CD14-positive monocyte (primary cell): ENCODE measurements around the gene PTGR1. TPM values are rescaled to one million over a fixed set of nuclear protein-coding genes. Genes with fewer than 3 reads are reported as not detected.

Source experiments
- DNase-seq, 3 donors: peaks; one replicate each; pipeline ENCODE4 v3.0.0-alpha.2; 2011 to 2022
- H2AFZ ChIP-seq: 2 replicates; pipeline ENCODE4 v1.6.0; 2012; ENCODE audit warnings: mild to moderate bottlenecking, low read depth, low read length, inconsistent platforms; ENCODE audit not compliant: insufficient read depth, poor library complexity, severe bottlenecking
- H3K27ac ChIP-seq, 2 donors: 1 replicate in 1 of 2; 2 replicates in 1 of 2; pipeline ENCODE4 v1.5.1; 2012 to 2013; ENCODE audit warnings: low read length in 2 of 2, control low read depth in 1 of 2, inconsistent platforms in 1 of 2, low read depth in 1 of 2, mild to moderate bottlenecking in 1 of 2
- H3K27me3 ChIP-seq, 2 donors: one replicate each; pipeline versions ENCODE4 v1.6.0 to v1.6.1; 2011 to 2013; ENCODE audit warnings: low read length in 2 of 2; ENCODE audit not compliant: control insufficient read depth in 2 of 2, insufficient read depth in 2 of 2
- H3K36me3 ChIP-seq, 2 donors: replicated peaks in 1 of 2; 1 replicate in 1 of 2; 2 replicates in 1 of 2; pipeline versions ENCODE4 v1.5.1 to v1.6.1; 2012 to 2013; ENCODE audit warnings: low read length in 2 of 2, control low read depth in 1 of 2, inconsistent platforms in 1 of 2, mild to moderate bottlenecking in 1 of 2; ENCODE audit not compliant: insufficient read depth in 2 of 2, control insufficient read depth in 1 of 2
- H3K4me1 ChIP-seq, 2 donors: 1 replicate in 1 of 2; 2 replicates in 1 of 2; pipeline versions ENCODE4 v1.5.1 to v1.6.1; 2012 to 2013; ENCODE audit warnings: low read length in 2 of 2, control low read depth in 1 of 2, inconsistent platforms in 1 of 2, mild to moderate bottlenecking in 1 of 2, moderate library complexity in 1 of 2; ENCODE audit not compliant: insufficient read depth in 2 of 2, control insufficient read depth in 1 of 2
- H3K4me2 ChIP-seq: replicated peaks from 2 replicates; pipeline ENCODE3; 2012; ENCODE audit warnings: low read length, moderate library complexity, mild to moderate bottlenecking; ENCODE audit not compliant: poor library complexity, severe bottlenecking; ENCODE audit errors: extremely low read depth
- H3K4me3 ChIP-seq, 3 experiments: fragments of 200-600 bp in 1 of 3; sonication (generic) in 1 of 3; replicated peaks in 1 of 3; 1 replicate in 2 of 3; 2 replicates in 1 of 3; pipeline ENCODE4 v1.5.1; 2011 to 2013; ENCODE audit warnings: low read length in 3 of 3, mild to moderate bottlenecking in 3 of 3, control low read depth in 2 of 3, low read depth in 2 of 3, inconsistent platforms in 1 of 3, moderate library complexity in 1 of 3
- H3K79me2 ChIP-seq: 2 replicates; pipeline ENCODE4 v1.6.0; 2012; ENCODE audit warnings: mild to moderate bottlenecking, control low read depth, inconsistent platforms, low read length, moderate library complexity; ENCODE audit not compliant: insufficient read depth
- H3K9ac ChIP-seq: 2 replicates; pipeline ENCODE4 v1.6.0; 2017; ENCODE audit warnings: low read length, mild to moderate bottlenecking; ENCODE audit not compliant: insufficient read depth, poor library complexity, severe bottlenecking
- H3K9me3 ChIP-seq, 2 donors: replicated peaks in 1 of 2; 1 replicate in 1 of 2; 2 replicates in 1 of 2; pipeline versions ENCODE4 v1.5.1 to v1.6.1; 2012 to 2013; ENCODE audit warnings: low read length in 2 of 2, control low read depth in 1 of 2; ENCODE audit not compliant: control insufficient read depth in 1 of 2, insufficient read depth in 1 of 2
- H4K20me1 ChIP-seq: 2 replicates; pipeline ENCODE4 v1.6.0; 2012; ENCODE audit warnings: mild to moderate bottlenecking, low read length, control low read depth, moderate library complexity; ENCODE audit not compliant: insufficient read depth
- H3K27ac Mint-ChIP-seq, 7 donors: one replicate each; pipeline ENCODE4 v1.8.0; 2020; ENCODE audit warnings: mild to moderate bottlenecking in 7 of 7, mixed read lengths in 7 of 7, moderate library complexity in 6 of 7, inconsistent platforms in 2 of 7
- H3K27me3 Mint-ChIP-seq, 3 donors: one replicate each; pipeline ENCODE4 v1.8.0; 2021 to 2022; ENCODE audit warnings: low read depth in 3 of 3, mild to moderate bottlenecking in 3 of 3, mixed read lengths in 3 of 3, moderate library complexity in 3 of 3, inconsistent platforms in 1 of 3
- H3K36me3 Mint-ChIP-seq, 2 donors: one replicate each; pipeline ENCODE4 v1.8.0; 2020; ENCODE audit warnings: mixed read lengths in 2 of 2, inconsistent platforms in 1 of 2, mild to moderate bottlenecking in 1 of 2
- H3K4me1 Mint-ChIP-seq: one replicate; pipeline ENCODE4 v1.8.0; 2020; ENCODE audit warnings: mild to moderate bottlenecking, mixed read lengths
- H3K4me3 Mint-ChIP-seq, 2 donors: one replicate each; pipeline ENCODE4 v1.8.0; 2020; ENCODE audit warnings: mild to moderate bottlenecking in 2 of 2, mixed read lengths in 2 of 2, moderate library complexity in 1 of 2
- H3K9me3 Mint-ChIP-seq, 7 donors: one replicate each; pipeline ENCODE4 v1.8.0; 2020 to 2022; ENCODE audit warnings: mixed read lengths in 7 of 7, mild to moderate bottlenecking in 6 of 7, moderate library complexity in 6 of 7, inconsistent platforms in 2 of 7
- CTCF ChIP-seq: fragments of 200-600 bp; IDR thresholded peaks from one replicate; pipeline ENCODE4 v1.8.0; 2022; ENCODE audit warnings: antibody characterized with exemption, mild to moderate bottlenecking
- WGBS: methylation state at CpG from one replicate; pipeline ENCODE4 v1.1.5; 2013; ENCODE audit warnings: missing lambda C conversion rate; ENCODE audit not compliant: insufficient coverage; 5-methylcytosine and 5-hydroxymethylcytosine counted together
- intact Hi-C, 2 donors: fragments of 100-400 bp; cut with micrococcal nuclease; formaldehyde crosslinking; loops; one replicate each; pipeline versions ENCODE4 v1.15.0 to v1.15.1; 2023
- polyA plus RNA-seq, 3 donors: library from polyadenylated mRNA; depleted of rRNA in 1 of 3; unstranded in 2 of 3; stranded (reverse) in 1 of 3; fragments of 300-500 nt in 2 of 3; fragments of >200 nt in 1 of 3; fragmentation: Illumina TruSeq in 2 of 3; gene quantifications; 1 replicate in 2 of 3; 2 replicates in 1 of 3; pipeline ENCODE4 v1.2.3, GENCODE V29; 2012 to 2021

Gene PTGR1
- polyA plus RNA-seq, 3 donors: 0.41 to 1.1 (median 0.68) TPM

- H2AFZ ChIP-seq: peak overlapping the region; percentile 97
- Mint-ChIP-seq H3K4me3 (peak overlapping the region; percentile 93 to 96), H3K27ac (peak overlapping the region; percentile 79 to 91 (median 84)), H3K9me3 (no peaks in the 10 kb centered on the region), H3K4me1 (peaks cover 40% of the 10 kb centered on the region), H3K27me3 (peaks cover 0 to 2% (median 1%) of the 10 kb centered on the region in 3 donors), H3K36me3 (peaks cover 5 to 6% of the 10 kb centered on the region in 2 donors)
- H3K27ac ChIP-seq: peak overlapping the region; percentile 1 to 90
- H3K4me2 ChIP-seq: peak overlapping the region; percentile 87
- 0% methylated on average over 10 of the region's 14 CpGs for WGBS
- no peak for DNase-seq
- no peak for TF ChIP-seq CTCF
- H3K4me3 ChIP-seq: peak overlapping the region; percentile 70 to 92 (median 76)
- no peaks in the 10 kb centered on the region for H3K27me3 ChIP-seq
- H3K36me3 ChIP-seq: no peaks in the 10 kb centered on the region
- intact Hi-C loops: loop anchor here in 1 of 2 donors (5.0 kb wide), 1 partner anchor 149 kb away; the partner anchor contains the start of gene ECPAS
- peak overlapping the region; percentile 93 for H3K9ac ChIP-seq
- H3K79me2 ChIP-seq: peaks cover 46% of the 10 kb centered on the region
- peaks cover 14% of the 10 kb centered on the region for H4K20me1 ChIP-seq
- peaks cover 21 to 23% of the 10 kb centered on the region in 2 donors for H3K4me1 ChIP-seq
- H3K9me3 ChIP-seq: no peaks in the 10 kb centered on the region
Observed at GRCh38 chr9:111630964-111631213, 31.4 kb upstream of the PTGR1 start.

GRCh38 chr9:111630182-111630963 lies 30.9 kb upstream of the PTGR1 start:
- no peaks in the 10 kb centered on the region for H3K36me3 ChIP-seq
- peak overlapping the region; percentile 93 for H3K9ac ChIP-seq
- H4K20me1 ChIP-seq: peaks cover 11% of the 10 kb centered on the region
- peaks cover 0 to 2% (median 1%) of the 10 kb centered on the region in 3 donors for H3K27me3 Mint-ChIP-seq
- intact Hi-C loops: loop anchor here in 1 of 2 donors (5.0 kb wide), 1 partner anchor 148 kb away; the partner anchor contains the start of gene ECPAS
- H3K4me2 ChIP-seq: peak overlapping the region; percentile 87
- no peaks in the 10 kb centered on the region for H3K27me3 ChIP-seq
- peaks cover 5 to 6% of the 10 kb centered on the region in 2 donors for H3K36me3 Mint-ChIP-seq
- peak overlapping the region; percentile 97 for H2AFZ ChIP-seq
- peak overlapping the region; percentile 1 to 90 for H3K27ac ChIP-seq
- DNase-seq: no peak
- WGBS: 9% methylated on average over 13 of the region's 17 CpGs
- peak overlapping the region; percentile 79 to 91 (median 84) for H3K27ac Mint-ChIP-seq
- H3K9me3 Mint-ChIP-seq: no peaks in the 10 kb centered on the region
- H3K4me3 ChIP-seq: peak overlapping the region; percentile 70 to 92 (median 76)
- peak overlapping the region; percentile 93 to 96 for H3K4me3 Mint-ChIP-seq
- TF ChIP-seq CTCF: no peak
- H3K9me3 ChIP-seq: no peaks in the 10 kb centered on the region
- peaks cover 21 to 23% of the 10 kb centered on the region in 2 donors for H3K4me1 ChIP-seq
- H3K4me1 Mint-ChIP-seq: peaks cover 35% of the 10 kb centered on the region
- peaks cover 41% of the 10 kb centered on the region for H3K79me2 ChIP-seq
